Pons (tissue), 1 donor: ENCODE results near the gene PPP1R10.
"Not testable (repeated sequence)": the region's sequence is repeated elsewhere in the genome, so short reads cannot be mapped to it uniquely, and the experiment has no call there.

Experiments used
- DNase-seq: peaks from one replicate; pipeline ENCODE4 v3.0.0-alpha.2; 2016; ENCODE audit warnings: low spot score

Gene PPP1R10

GRCh38 chr6:30616811-30617564 is at the start of gene PPP1R10:
Gene PPP1R10 (minus strand): TSS chr6:30617243. CDS start chr6:30609944, 7,299 bp downstream.
- DNase-seq, result peak; percentile 100

GRCh38 chr6:30666300-30666699 is 49.3 kb upstream of the PPP1R10 start:
- DNase-seq, result not testable (repeated sequence)

GRCh38 chr6:30664994-30665767 is 48.1 kb upstream of the PPP1R10 start:
- DNase-seq, result no peak

GRCh38 chr6:30657922-30658321 is 40.9 kb upstream of the PPP1R10 start:
- DNase-seq, result not testable (repeated sequence)

- DNase-seq, result no peak
These were observed 40.4 kb upstream of the PPP1R10 start for GRCh38 chr6:30657454-30657853.

GRCh38 chr6:30656513-30656912 is 39.5 kb upstream of the PPP1R10 start:
- no peak for DNase-seq

- DNase-seq, result no peak
These were observed 38.7 kb upstream of the PPP1R10 start for GRCh38 chr6:30655743-30656094.

GRCh38 chr6:30654798-30655742 is 38.0 kb upstream of the PPP1R10 start:
- no peak for DNase-seq

- DNase-seq, result no peak
These were observed 34.1 kb upstream of the PPP1R10 start for GRCh38 chr6:30651143-30651542.

GRCh38 chr6:30647242-30648116 is 30.4 kb upstream of the PPP1R10 start:
- peak; percentile 24 for DNase-seq

- peak; percentile 93 for DNase-seq
These were observed 29.6 kb upstream of the PPP1R10 start, which contains the start of gene C6orf136 for GRCh38 chr6:30646450-30647241. Gene C6orf136 (plus strand): TSS chr6:30647133. CDS start chr6:30647232, 99 bp downstream.

GRCh38 chr6:30645989-30646388 is 28.9 kb upstream of the PPP1R10 start:
- no peak for DNase-seq

GRCh38 chr6:30644769-30645168 is 27.7 kb upstream of the PPP1R10 start:
- DNase-seq, result no peak

- no peak for DNase-seq
These were observed 26.6 kb upstream of the PPP1R10 start for GRCh38 chr6:30643656-30644055.

- DNase-seq, result no peak
These were observed 24.0 kb upstream of the PPP1R10 start for GRCh38 chr6:30641048-30641447.

GRCh38 chr6:30640481-30640880 is 23.4 kb upstream of the PPP1R10 start:
- DNase-seq, result no peak

GRCh38 chr6:30635834-30636233 is 18.8 kb upstream of the PPP1R10 start:
- no peak for DNase-seq

GRCh38 chr6:30626484-30627366 is 9.7 kb upstream of the PPP1R10 start, which contains the start of gene ATAT1:
Gene ATAT1 (plus strand): TSS chr6:30626874.
- DNase-seq, result peak; percentile 82

GRCh38 chr6:30625511-30625910 is 8.5 kb upstream of the PPP1R10 start:
- DNase-seq, result no peak
